ENCODE measurements around the gene ACE2.
"Not testable (repeated sequence)": the region's sequence is repeated elsewhere in the genome, so short reads cannot be mapped to it uniquely, and the experiment has no call there.

Gene ACE2

GRCh38 chrX:15600745-15601144 lies at the start of gene ACE2:
ACE2 (minus strand) TSS chrX:15600960; CDS start chrX:15600911, 49 bp downstream.
- CTCF ChIA-PET: no interaction called here
- no peak within 1 kb of the TSS for H3K27ac ChIP-seq
- DNase-seq (ENCODE audit: low spot score): no peak
- no peak for TF ChIP-seq CTCF (conservative IDR thresholded peaks at IDR 0.05; ENCODE audit: low read depth)
- POLR2A ChIA-PET (ENCODE audit: low non-redundant PET): no interaction called here

GRCh38 chrX:15647510-15647909 lies 46.8 kb upstream of the ACE2 start:
- POLR2A ChIA-PET (ENCODE audit: low non-redundant PET); DNase-seq (ENCODE audit: low spot score); H3K27ac ChIP-seq: not testable (repeated sequence)
- CTCF ChIA-PET: interaction anchor here (1.0 kb wide), 1 partner anchor 79 kb away, joined by 4 read pairs; no protein-coding TSS in a partner anchor

GRCh38 chrX:15646543-15646942 lies 45.8 kb upstream of the ACE2 start:
- H3K27ac ChIP-seq: no peak overlapping the region
- ChIA-PET CTCF (no interaction called here), POLR2A (ENCODE audit: low non-redundant PET) (no interaction called here)
- no peak for TF ChIP-seq CTCF (conservative IDR thresholded peaks at IDR 0.05; ENCODE audit: low read depth)
- no peak for DNase-seq (ENCODE audit: low spot score)

- no peak for DNase-seq (ENCODE audit: low spot score)
- no peak overlapping the region for H3K27ac ChIP-seq
- POLR2A ChIA-PET (ENCODE audit: low non-redundant PET): no interaction called here
- CTCF ChIA-PET: no interaction called here
- TF ChIP-seq CTCF (conservative IDR thresholded peaks at IDR 0.05; ENCODE audit: low read depth): no peak
Observed at GRCh38 chrX:15646031-15646430, 45.3 kb upstream of the ACE2 start.

GRCh38 chrX:15645266-15645665 lies 44.5 kb upstream of the ACE2 start:
- CTCF ChIA-PET: no interaction called here
- POLR2A ChIA-PET (ENCODE audit: low non-redundant PET): no interaction called here
- H3K27ac ChIP-seq: no peak overlapping the region
- DNase-seq (ENCODE audit: low spot score): no peak
- TF ChIP-seq CTCF (conservative IDR thresholded peaks at IDR 0.05; ENCODE audit: low read depth): no peak

GRCh38 chrX:15644560-15644872 lies 43.8 kb upstream of the ACE2 start:
- CTCF ChIA-PET: no interaction called here

More at GRCh38 chrX:15644560-15644872, 43.8 kb upstream of the ACE2 start:
- POLR2A ChIA-PET (ENCODE audit: low non-redundant PET): no interaction called here
- TF ChIP-seq CTCF (conservative IDR thresholded peaks at IDR 0.05; ENCODE audit: low read depth): no peak
- no peak overlapping the region for H3K27ac ChIP-seq
- DNase-seq (ENCODE audit: low spot score): no peak
